ENCODE data around the gene DPM3. TPM values are rescaled to one million over a fixed set of nuclear protein-coding genes. Genes with fewer than 3 reads are reported as not detected.

DPM3 gene
- total and polyA plus RNA-seq, 2 of the 13 experiments (the other 11 are each of a cell fraction or from before 2014, with no cell fraction given): 23.2 to 53.4 TPM

GRCh38 chr1:155103325-155103724 lies 37.0 kb downstream of the DPM3 start (continued):
- TF ChIP-seq SALL1 (CRISPR knock-in tag; IDR thresholded peaks at IDR 0.05): 0 out of 2 replicates have a peak, but pooled peaks have one; percentile 11
- TF ChIP-seq DDIT3 (CRISPR knock-in tag; IDR thresholded peaks at IDR 0.05): no peak

DNA sequence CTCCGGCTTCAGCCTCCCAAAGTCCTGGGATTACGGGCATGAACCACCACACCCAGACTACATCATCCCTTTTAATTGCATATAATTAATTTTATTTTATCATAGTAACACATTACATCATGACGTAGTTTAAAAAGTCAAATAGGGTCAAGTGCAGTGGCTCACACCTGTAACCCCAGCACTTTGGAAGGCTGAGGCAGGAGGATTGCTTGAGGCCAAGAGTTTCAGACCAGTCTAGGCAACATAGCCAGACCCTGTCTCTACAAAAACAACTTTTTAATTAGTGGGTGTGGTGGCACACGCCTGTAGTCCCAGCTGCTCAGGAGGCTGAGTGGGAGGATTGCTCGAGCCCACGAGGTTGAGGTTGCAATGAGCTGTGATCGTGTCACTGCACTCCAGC lies 41.0 kb downstream of the DPM3 start:
- WGBS (ENCODE audit: low lambda C conversion rate): 70% methylated on average over 7 of the region's 7 CpGs
- ATAC-seq (no peak), DNase-seq (ENCODE audit: low spot score) (no peak), FAIRE-seq (no peak)
- Histone ChIP-seq H3K4me1 (ENCODE audit: insufficient read depth, low read length) (peaks cover 43% of the 10 kb centered on the region), H3K9ac (ENCODE audit: insufficient read depth, low read depth, low read length) (no peak overlapping the region), H3K9me3 (ENCODE audit: low read length) (no peaks in the 10 kb centered on the region), H2AFZ (ENCODE audit: low read length) (no peak overlapping the region), H3K79me2 (ENCODE audit: insufficient read depth, low read length) (no peaks in the 10 kb centered on the region), H3K27ac (ENCODE audit: extremely low read length, insufficient read depth, low read length) (no peak overlapping the region), H3K4me3 (replicated peaks in 1 of 3; ENCODE audit: insufficient read depth in 1 of 3, low read depth in 2 of 3, low read length in 3 of 3) (no peak overlapping the region), H3K4me2 (ENCODE audit: low read depth, low read length) (no peak overlapping the region), H3K27me3 (ENCODE audit: control insufficient read depth in 1 of 2, insufficient read depth in 2 of 2, low read length in 2 of 2) (no peaks in the 10 kb centered on the region; a peak in 1 of 5 replicates), H4K20me1 (ENCODE audit: insufficient read depth, low read length) (no peaks in the 10 kb centered on the region), H3K36me3 (replicated peaks in 1 of 2; ENCODE audit: control insufficient read depth in 1 of 2, insufficient read depth in 2 of 2, low read length in 2 of 2) (no peaks in the 10 kb centered on the region)
- intact Hi-C loops (cut with micrococcal nuclease; ENCODE audit: unreplicated experiment) (no loop called here), in situ Hi-C loops (cut with HindIII; ENCODE audit: extremely low pct_ligation_motif_present, low pct_unique_long_range_greater_than_20kb) (no loop called here)
- ChIA-PET CTCF (ENCODE audit: low intra/inter-chr PET ratio, low total read pairs) (no interaction called here), POLR2A (interaction anchor here (1.2 to 2.1 kb wide), 3 partner anchors 8 to 31 kb away, joined by 3 to 9 read pairs (median 6); no protein-coding TSS in a partner anchor)
- BruUV-seq (replicated peaks): no TSS peak
- TF ChIP-seq ZNF225 (CRISPR knock-in tag; IDR thresholded peaks at IDR 0.05): no peak
- TF ChIP-seq ZNF251 (CRISPR knock-in tag; IDR thresholded peaks at IDR 0.05): no peak
- no peak for TF ChIP-seq CSRNP1 (CRISPR knock-in tag; IDR thresholded peaks at IDR 0.05)
- TF ChIP-seq ZFP36L2 (CRISPR knock-in tag; IDR thresholded peaks at IDR 0.05): no peak
- TF ChIP-seq XRCC5 (optimal IDR thresholded peaks at IDR 0.05; ENCODE audit: low read length): no peak
- no peak for TF ChIP-seq ZFX (CRISPR knock-in tag; IDR thresholded peaks at IDR 0.05; ENCODE audit: low read depth)
- no peak for TF ChIP-seq WIZ (CRISPR knock-in tag; IDR thresholded peaks at IDR 0.05)
- no peak for TF ChIP-seq ZNF546 (CRISPR knock-in tag; conservative IDR thresholded peaks at IDR 0.05)
- no peak for TF ChIP-seq FOXJ3 (CRISPR knock-in tag; IDR thresholded peaks at IDR 0.05; ENCODE audit: borderline replicate concordance)
- no peak for TF ChIP-seq RELA (CRISPR knock-in tag; IDR thresholded peaks at IDR 0.05)
- no peak for TF ChIP-seq DDIT3 (CRISPR knock-in tag; IDR thresholded peaks at IDR 0.05)
- TF ChIP-seq ZNF574 (CRISPR knock-in tag; IDR thresholded peaks at IDR 0.05): no peak
- TF ChIP-seq GLI4 (CRISPR knock-in tag; IDR thresholded peaks at IDR 0.05; ENCODE audit: borderline replicate concordance): no peak
- no peak for TF ChIP-seq SP1 (IDR thresholded peaks at IDR 0.05)
- no peak for TF ChIP-seq SP1 (CRISPR knock-in tag; IDR thresholded peaks at IDR 0.05)
- TF ChIP-seq IKZF5 (CRISPR knock-in tag; IDR thresholded peaks at IDR 0.05): no peak
